ENCODE data around the gene ZNF500.

GRCh38 chr16:4733747-4734062, 33.3 kb downstream of the ZNF500 start:
- TF ChIP-seq EZH2 (IDR thresholded peaks at IDR 0.05; ENCODE audit: borderline replicate concordance, low read depth, low read length, severe bottlenecking) (no peak), POLR2AphosphoS5 (IDR thresholded peaks at IDR 0.05; ENCODE audit: insufficient read depth, low read depth, low read length) (no peak)
- TF ChIP-seq, protein P1, sequence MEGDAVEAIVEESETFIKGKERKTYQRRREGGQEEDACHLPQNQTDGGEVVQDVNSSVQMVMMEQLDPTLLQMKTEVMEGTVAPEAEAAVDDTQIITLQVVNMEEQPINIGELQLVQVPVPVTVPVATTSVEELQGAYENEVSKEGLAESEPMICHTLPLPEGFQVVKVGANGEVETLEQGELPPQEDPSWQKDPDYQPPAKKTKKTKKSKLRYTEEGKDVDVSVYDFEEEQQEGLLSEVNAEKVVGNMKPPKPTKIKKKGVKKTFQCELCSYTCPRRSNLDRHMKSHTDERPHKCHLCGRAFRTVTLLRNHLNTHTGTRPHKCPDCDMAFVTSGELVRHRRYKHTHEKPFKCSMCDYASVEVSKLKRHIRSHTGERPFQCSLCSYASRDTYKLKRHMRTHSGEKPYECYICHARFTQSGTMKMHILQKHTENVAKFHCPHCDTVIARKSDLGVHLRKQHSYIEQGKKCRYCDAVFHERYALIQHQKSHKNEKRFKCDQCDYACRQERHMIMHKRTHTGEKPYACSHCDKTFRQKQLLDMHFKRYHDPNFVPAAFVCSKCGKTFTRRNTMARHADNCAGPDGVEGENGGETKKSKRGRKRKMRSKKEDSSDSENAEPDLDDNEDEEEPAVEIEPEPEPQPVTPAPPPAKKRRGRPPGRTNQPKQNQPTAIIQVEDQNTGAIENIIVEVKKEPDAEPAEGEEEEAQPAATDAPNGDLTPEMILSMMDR (IDR thresholded peaks at IDR 0.05; ENCODE audit: extremely low read depth in 1 of 2, insufficient read depth in 1 of 2, low read depth in 1 of 2, low read length in 2 of 2) = no peak
